Liver (tissue), 9 donors: ENCODE results near the gene ACIN1. TPM values are rescaled to one million over a fixed set of nuclear protein-coding genes. Genes with fewer than 3 reads are reported as not detected.

Experiments used
- DNase-seq: peaks from one replicate; pipeline ENCODE4 v3.0.0-alpha.2; 2017; ENCODE audit warnings: low spot score
- H3K27ac ChIP-seq, 2 donors: one replicate each; pipeline ENCODE4 v1.7.0; 2013; ENCODE audit warnings: inconsistent platforms in 2 of 2, low read length in 2 of 2, control low read depth in 1 of 2, low read depth in 1 of 2, mild to moderate bottlenecking in 1 of 2
- H3K27me3 ChIP-seq, 4 donors: one replicate each; pipeline versions ENCODE4 v1.6.1 to v1.7.0; 2013; ENCODE audit warnings: low read length in 3 of 4, inconsistent platforms in 1 of 4, mild to moderate bottlenecking in 1 of 4, moderate library complexity in 1 of 4; ENCODE audit not compliant: control insufficient read depth in 4 of 4, insufficient read depth in 4 of 4
- H3K36me3 ChIP-seq, 4 donors: one replicate each; pipeline versions ENCODE4 v1.6.1 to v1.7.0; 2013; ENCODE audit warnings: low read length in 3 of 4, mild to moderate bottlenecking in 3 of 4, low read depth in 1 of 4, moderate library complexity in 1 of 4; ENCODE audit not compliant: control insufficient read depth in 4 of 4, insufficient read depth in 3 of 4
- H3K4me1 ChIP-seq, 4 donors: one replicate each; pipeline versions ENCODE4 v1.6.1 to v1.7.0; 2013; ENCODE audit warnings: low read length in 3 of 4, mild to moderate bottlenecking in 3 of 4, moderate library complexity in 1 of 4; ENCODE audit not compliant: control insufficient read depth in 4 of 4, insufficient read depth in 4 of 4
- H3K4me3 ChIP-seq, 3 donors: one replicate each; pipeline versions ENCODE4 v1.6.1 to v1.7.0; 2013; ENCODE audit warnings: low read length in 3 of 3, control low read depth in 1 of 3, low read depth in 1 of 3, mild to moderate bottlenecking in 1 of 3
- H3K9ac ChIP-seq, 2 donors: one replicate each; pipeline ENCODE4 v1.7.0; 2013; ENCODE audit warnings: low read length in 2 of 2, mild to moderate bottlenecking in 2 of 2, moderate library complexity in 2 of 2, control low read depth in 1 of 2, low read depth in 1 of 2
- H3K9me3 ChIP-seq, 4 donors: one replicate each; pipeline versions ENCODE4 v1.6.1 to v1.7.0; 2013; ENCODE audit warnings: low read length in 3 of 4; ENCODE audit not compliant: control insufficient read depth in 4 of 4
- ATF3 ChIP-seq: IDR thresholded peaks from 2 replicates; pipeline ENCODE4 v1.6.1; 2016; ENCODE audit warnings: antibody characterized with exemption
- EGR1 ChIP-seq, 2 donors: IDR thresholded peaks; 2 replicates each; pipeline ENCODE4 v1.6.1; 2016 to 2018; ENCODE audit warnings: antibody characterized with exemption in 2 of 2, low read depth in 2 of 2
- FOXA1 ChIP-seq: IDR thresholded peaks from 2 replicates; pipeline ENCODE4 v1.6.1; 2016; ENCODE audit warnings: antibody characterized with exemption
- FOXA2 ChIP-seq: IDR thresholded peaks from 2 replicates; pipeline ENCODE4 v1.6.1; 2016; ENCODE audit warnings: antibody characterized with exemption
- GABPA ChIP-seq, 2 donors: IDR thresholded peaks in 1 of 2; conservative IDR thresholded peaks in 1 of 2; 2 replicates each; pipeline ENCODE4 v1.6.1; 2016; ENCODE audit warnings: antibody characterized with exemption in 2 of 2, mild to moderate bottlenecking in 1 of 2, moderate library complexity in 1 of 2
- HNF4A ChIP-seq, 2 donors: conservative IDR thresholded peaks; 2 replicates each; pipeline ENCODE4 v1.6.1; 2016; ENCODE audit warnings: antibody characterized with exemption in 2 of 2, mild to moderate bottlenecking in 2 of 2
- HNF4G ChIP-seq: IDR thresholded peaks from 2 replicates; pipeline ENCODE4 v1.6.1; 2016; ENCODE audit warnings: antibody characterized with exemption
- JUND ChIP-seq, 2 donors: IDR thresholded peaks; 2 replicates each; pipeline ENCODE4 v1.6.1; 2016; ENCODE audit warnings: antibody characterized with exemption in 2 of 2
- MAX ChIP-seq: IDR thresholded peaks from 2 replicates; pipeline ENCODE4 v1.6.1; 2016; ENCODE audit warnings: antibody characterized with exemption
- NR2F2 ChIP-seq: IDR thresholded peaks from 2 replicates; pipeline ENCODE4 v1.6.1; 2016; ENCODE audit warnings: antibody characterized with exemption
- RAD21 ChIP-seq, 2 donors: IDR thresholded peaks; 2 replicates each; pipeline ENCODE4 v1.6.1; 2016; ENCODE audit warnings: antibody characterized with exemption in 2 of 2, mild to moderate bottlenecking in 2 of 2
- REST ChIP-seq: IDR thresholded peaks from 2 replicates; pipeline ENCODE4 v1.6.1; 2016; ENCODE audit warnings: antibody characterized with exemption, mild to moderate bottlenecking
- RXRA ChIP-seq, 2 donors: IDR thresholded peaks; 2 replicates each; pipeline ENCODE4 v1.6.1; 2017 to 2018; ENCODE audit warnings: antibody characterized with exemption in 2 of 2, mild to moderate bottlenecking in 1 of 2
- SP1 ChIP-seq: IDR thresholded peaks from 2 replicates; pipeline ENCODE4 v1.6.1; 2018; ENCODE audit warnings: antibody characterized with exemption, mild to moderate bottlenecking
- TAF1 ChIP-seq: conservative IDR thresholded peaks from 2 replicates; pipeline ENCODE4 v1.6.1; 2016; ENCODE audit warnings: antibody characterized with exemption, mild to moderate bottlenecking
- YY1 ChIP-seq: IDR thresholded peaks from 2 replicates; pipeline ENCODE4 v1.6.1; 2016; ENCODE audit warnings: antibody characterized with exemption, mild to moderate bottlenecking
- ZBTB33 ChIP-seq: IDR thresholded peaks from 2 replicates; pipeline ENCODE4 v1.6.1; 2016; ENCODE audit warnings: antibody characterized with exemption
- WGBS: extraction: QIAGEN DNeasy Blood & Tissue Kit; methylation state at CpG from one replicate; pipeline ENCODE4 v1.1.7; 2013; 5-methylcytosine and 5-hydroxymethylcytosine counted together
- polyA plus RNA-seq, 2 donors: library from polyadenylated mRNA; stranded (reverse) in 1 of 2; unstranded in 1 of 2; fragments of 200-250 nt in 1 of 2; fragments of >200 nt in 1 of 2; fragmentation: Nextera tagmentation in 1 of 2; extraction: Ambion mirVana in 1 of 2; gene quantifications; one replicate each; pipeline versions ENCODE4 v1.2.1 to v1.2.3, GENCODE V29; 2013 to 2015
- total RNA-seq, 2 donors: library from RNA; depleted of rRNA; stranded (reverse); fragments of >200 nt; gene quantifications; one replicate each; pipeline ENCODE4 v1.2.3, GENCODE V29; 2014
- donor health status: healthy.
- donor health status: healthy.
- donor health status: healthy.
- donor health status: healthy.
- donor health status: healthy.

ACIN1 gene
- total and polyA plus RNA-seq, 4 donors, result 8.1 to 50.6 (median 37.1) TPM

GRCh38 chr14:23047034-23047634, 47.8 kb downstream of the ACIN1 start (continued):
- TF ChIP-seq ATF3, result no peak
- TF ChIP-seq YY1, result no peak
- TF ChIP-seq RXRA (IDR thresholded peaks at IDR 0.05), result no peak
- TF ChIP-seq NR2F2, result no peak
- TF ChIP-seq ZBTB33, result no peak
- no peak for TF ChIP-seq HNF4A (conservative IDR thresholded peaks at IDR 0.05)

- Histone ChIP-seq H3K36me3 (no peaks in the 10 kb centered on the region), H3K27me3 (no peaks in the 10 kb centered on the region), H3K9me3 (no peaks in the 10 kb centered on the region), H3K27ac (no peak overlapping the region), H3K4me3 (no peak overlapping the region), H3K9ac (no peak overlapping the region), H3K4me1 (peaks cover 0 to 3% (median 0%) of the 10 kb centered on the region in 4 donors)
- TF ChIP-seq YY1, result no peak
- no peak for TF ChIP-seq JUND (IDR thresholded peaks at IDR 0.05)
- no peak for TF ChIP-seq GABPA (IDR thresholded peaks at IDR 0.05 in 1 of 2, conservative IDR thresholded peaks at IDR 0.05 in 1 of 2)
- TF ChIP-seq RXRA (IDR thresholded peaks at IDR 0.05), result no peak
- no peak for TF ChIP-seq FOXA1
- 89% methylated on average over 13 of the region's 13 CpGs for WGBS
- no peak for DNase-seq
Observed at GRCh38 chr14:23045419-23046357, 49.2 kb downstream of the ACIN1 start.

GRCh38 chr14:23044840-23045239, 50.1 kb downstream of the ACIN1 start:
- Histone ChIP-seq H3K36me3 (no peaks in the 10 kb centered on the region), H3K4me1 (peaks cover 0 to 3% (median 0%) of the 10 kb centered on the region in 4 donors), H3K27ac (no peak overlapping the region), H3K9me3 (no peaks in the 10 kb centered on the region), H3K27me3 (no peaks in the 10 kb centered on the region), H3K9ac (no peak overlapping the region), H3K4me3 (no peak overlapping the region)
- no peak for DNase-seq
- WGBS, result 91% methylated on average over 8 of the region's 8 CpGs
- no peak for TF ChIP-seq JUND (IDR thresholded peaks at IDR 0.05)
- TF ChIP-seq SP1, result no peak
- no peak for TF ChIP-seq ATF3
- no peak for TF ChIP-seq RAD21 (IDR thresholded peaks at IDR 0.05)
- no peak for TF ChIP-seq TAF1
- no peak for TF ChIP-seq FOXA1
- TF ChIP-seq MAX, result no peak
- no peak for TF ChIP-seq NR2F2
- TF ChIP-seq FOXA2, result no peak
- no peak for TF ChIP-seq REST
- TF ChIP-seq HNF4A (conservative IDR thresholded peaks at IDR 0.05), result no peak
- TF ChIP-seq EGR1 (IDR thresholded peaks at IDR 0.05; ENCODE audit: low read depth in 2 of 2), result no peak
- TF ChIP-seq YY1, result no peak
- no peak for TF ChIP-seq HNF4G
- TF ChIP-seq RXRA (IDR thresholded peaks at IDR 0.05), result no peak
- TF ChIP-seq GABPA (IDR thresholded peaks at IDR 0.05 in 1 of 2, conservative IDR thresholded peaks at IDR 0.05 in 1 of 2), result no peak
- no peak for TF ChIP-seq ZBTB33
